Peyer's patch (tissue), 4 donors: ENCODE results near the gene STT3B.

Experiments
- CTCF ChIP-seq, 6 experiments: fragments of 450-650 bp in 4 of 6; fragments of 200-600 bp in 2 of 6; sonication (generic) in 1 of 6; IDR thresholded peaks; one replicate each; pipeline ENCODE4 v1.5.1; 2017 to 2019; ENCODE audit warnings: antibody characterized with exemption in 6 of 6, mild to moderate bottlenecking in 3 of 6, moderate library complexity in 1 of 6
- POLR2A ChIP-seq, 2 donors: fragments of 450-650 bp; IDR thresholded peaks; one replicate each; pipeline ENCODE4 v1.5.1; 2017; ENCODE audit warnings: antibody characterized with exemption in 2 of 2, mild to moderate bottlenecking in 2 of 2, moderate library complexity in 2 of 2

GRCh38 chr3:31573036-31573779, 40.5 kb downstream of the STT3B start:
- TF ChIP-seq CTCF (IDR thresholded peaks at IDR 0.05) (no peak), POLR2A (IDR thresholded peaks at IDR 0.05) (no peak)
